Left ventricle myocardium superior (tissue), 1 donor: ENCODE measurements around the gene HSPA12B. TPM values are rescaled to one million over a fixed set of nuclear protein-coding genes. Genes with fewer than 3 reads are reported as not detected.

Experiments used
- ATAC-seq: fragments of 200-7000 bp; cut with Tn5 transposase; one replicate; pipeline ENCODE4 v1.9.1; 2020; ENCODE audit warnings: mild to moderate bottlenecking, moderate library complexity
- DNase-seq: peaks from one replicate; pipeline ENCODE4 v3.0.0-alpha.2; 2020
- intact Hi-C: fragments of 100-400 bp; cut with micrococcal nuclease; formaldehyde crosslinking; loops from one replicate; pipeline ENCODE4 v1.11.0; 2022
- total RNA-seq: library from RNA; stranded (reverse); fragmentation: NEBNext Ultra II Directional; extraction: Animal tissue kit (Norgen Biotek cat#: 25700); gene quantifications from one replicate; pipeline ENCODE4 v1.2.1, GENCODE V29; 2021
- donor health status: DM: no; HTN: yes; CAD: no; lungs with severe emphysema.

Gene HSPA12B
- total RNA-seq, 1 donor from 2014 or later, result 16.2 TPM

DNA sequence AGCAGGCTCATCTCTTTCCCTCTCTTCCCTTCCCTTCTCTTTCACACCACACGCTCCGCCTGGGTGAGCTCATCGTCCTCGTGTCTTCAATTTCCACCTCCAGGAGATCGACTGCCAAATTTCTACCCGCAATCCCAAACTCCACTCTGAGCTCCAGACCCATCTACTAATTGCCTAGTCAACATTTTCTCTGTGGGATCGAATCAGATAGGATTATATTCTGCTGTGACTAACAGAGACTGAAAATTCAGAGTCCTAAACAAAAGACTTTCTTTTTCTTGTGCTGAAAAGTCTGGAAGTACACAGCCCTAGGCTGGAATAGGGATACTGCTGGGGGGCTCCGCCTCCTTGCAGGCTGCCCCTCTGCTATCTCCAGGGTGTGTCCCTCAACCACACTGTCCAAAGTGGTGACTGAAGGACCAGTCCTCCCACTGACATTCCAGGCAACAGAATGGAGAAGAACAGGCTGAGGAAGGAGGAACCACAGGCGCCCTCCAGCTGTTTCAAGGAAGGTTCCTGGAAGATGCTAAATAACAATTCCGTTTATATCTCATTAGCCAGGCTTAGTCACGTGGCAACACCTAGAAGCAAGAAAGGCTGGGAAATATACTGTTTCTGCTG is 5.0 kb upstream of the HSPA12B start:
- intact Hi-C loops, result no loop called here
- ATAC-seq (peak; percentile 60), DNase-seq (no peak)

DNA sequence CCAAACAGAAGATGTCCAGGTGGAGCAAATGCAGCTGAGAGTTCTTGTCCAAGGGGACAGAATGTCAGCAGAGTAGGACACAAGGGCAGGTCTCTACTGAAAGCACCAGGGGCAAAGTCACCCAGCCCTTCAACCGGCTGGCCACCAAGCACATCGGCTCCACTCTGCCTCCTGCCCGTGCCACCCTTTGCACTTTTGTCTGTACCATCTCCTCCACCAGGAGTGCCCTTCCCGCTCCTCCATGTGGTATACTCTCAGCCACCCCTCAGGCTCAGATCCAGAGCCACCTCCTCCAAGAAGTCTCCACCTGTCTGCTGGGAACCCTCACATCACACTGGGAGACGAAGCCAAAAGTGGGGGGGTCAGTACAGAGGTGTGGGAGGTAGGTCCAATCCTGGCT is 4.1 kb upstream of the HSPA12B start:
- DNase-seq (no peak), ATAC-seq (no peak)
- intact Hi-C loops, result no loop called here

DNA sequence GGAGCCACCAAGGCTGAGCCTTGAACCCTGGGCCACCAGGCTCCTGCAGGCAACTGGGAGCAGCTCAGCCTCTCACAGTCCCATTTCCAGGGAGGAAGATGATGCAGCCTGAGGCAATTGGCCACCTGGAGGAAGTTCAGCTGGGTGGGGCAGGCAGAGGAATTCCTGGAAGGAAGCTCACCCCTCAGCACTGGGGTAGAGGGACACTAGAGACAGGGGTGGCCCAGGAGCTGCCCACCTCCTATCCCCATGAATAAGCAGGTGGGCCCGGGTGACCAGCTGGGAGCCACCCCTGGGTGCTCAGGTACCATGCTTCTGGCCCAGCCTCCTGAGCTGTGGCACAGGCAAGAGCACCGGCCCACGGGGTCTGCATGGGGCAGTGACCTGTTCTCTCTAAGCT is 3.6 kb upstream of the HSPA12B start:
- intact Hi-C loops, result no loop called here
- no peak for DNase-seq

DNA sequence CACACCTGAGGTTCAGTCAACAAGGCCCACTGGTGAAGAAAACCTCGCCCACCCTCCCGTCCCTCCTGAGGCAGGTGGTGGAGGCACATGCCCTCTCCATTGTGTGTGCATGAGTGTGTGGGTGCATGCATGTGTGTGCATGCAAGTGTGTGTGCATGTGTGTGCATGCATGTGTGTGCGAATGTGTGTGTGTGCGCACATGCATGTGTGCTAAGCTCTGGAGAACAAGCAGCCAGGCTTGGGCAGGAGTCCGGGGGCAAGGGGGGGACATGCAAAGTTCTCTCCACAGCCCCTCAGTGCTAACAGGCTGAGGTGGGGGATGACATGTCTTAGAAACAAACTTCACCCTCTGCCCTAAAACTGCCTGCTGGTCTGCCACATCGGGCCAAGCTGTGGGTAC is 3.1 kb upstream of the HSPA12B start:
- intact Hi-C loops, result no loop called here
- ATAC-seq (no peak), DNase-seq (no peak)

More for the DNA sequence above, 3.6 kb upstream of the HSPA12B start:
- ATAC-seq, result no peak

DNA sequence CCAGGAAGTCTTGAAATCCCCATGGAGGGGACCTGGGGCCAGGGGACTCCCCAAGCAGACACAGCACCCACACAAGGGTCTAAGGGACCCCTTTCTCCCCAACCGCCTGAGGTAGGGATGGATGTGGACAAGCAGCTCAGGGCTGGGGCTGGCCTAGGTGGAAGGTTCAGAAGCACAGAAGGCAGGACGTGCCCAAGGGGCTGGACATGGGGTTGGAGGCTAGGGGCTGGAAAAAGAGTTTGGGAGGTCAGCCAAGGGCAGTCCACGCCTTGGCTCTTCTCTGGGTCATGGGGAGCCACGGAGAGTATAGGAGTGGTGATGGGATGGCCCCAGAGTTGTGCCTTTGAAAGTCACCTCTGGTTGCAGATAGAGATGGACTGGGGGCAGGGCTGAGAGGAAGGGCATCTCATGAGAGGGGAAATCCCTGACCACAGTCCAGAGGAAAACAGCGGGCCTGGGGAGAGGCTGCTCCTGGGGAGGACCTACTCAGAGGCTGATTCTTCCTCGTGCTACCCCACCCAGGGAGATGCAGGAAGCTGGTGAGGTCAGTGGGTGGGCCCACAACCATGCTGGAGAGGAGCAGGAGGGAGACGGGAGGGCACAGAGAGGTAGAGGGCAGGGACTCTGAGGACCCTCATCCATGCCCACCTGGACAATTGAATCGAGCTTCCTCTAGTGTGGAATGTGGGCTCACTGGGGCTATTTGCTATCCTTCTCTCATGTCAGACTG is 2.5 kb upstream of the HSPA12B start:
- ATAC-seq (peak; percentile 42), DNase-seq (peak; percentile 15)

DNA sequence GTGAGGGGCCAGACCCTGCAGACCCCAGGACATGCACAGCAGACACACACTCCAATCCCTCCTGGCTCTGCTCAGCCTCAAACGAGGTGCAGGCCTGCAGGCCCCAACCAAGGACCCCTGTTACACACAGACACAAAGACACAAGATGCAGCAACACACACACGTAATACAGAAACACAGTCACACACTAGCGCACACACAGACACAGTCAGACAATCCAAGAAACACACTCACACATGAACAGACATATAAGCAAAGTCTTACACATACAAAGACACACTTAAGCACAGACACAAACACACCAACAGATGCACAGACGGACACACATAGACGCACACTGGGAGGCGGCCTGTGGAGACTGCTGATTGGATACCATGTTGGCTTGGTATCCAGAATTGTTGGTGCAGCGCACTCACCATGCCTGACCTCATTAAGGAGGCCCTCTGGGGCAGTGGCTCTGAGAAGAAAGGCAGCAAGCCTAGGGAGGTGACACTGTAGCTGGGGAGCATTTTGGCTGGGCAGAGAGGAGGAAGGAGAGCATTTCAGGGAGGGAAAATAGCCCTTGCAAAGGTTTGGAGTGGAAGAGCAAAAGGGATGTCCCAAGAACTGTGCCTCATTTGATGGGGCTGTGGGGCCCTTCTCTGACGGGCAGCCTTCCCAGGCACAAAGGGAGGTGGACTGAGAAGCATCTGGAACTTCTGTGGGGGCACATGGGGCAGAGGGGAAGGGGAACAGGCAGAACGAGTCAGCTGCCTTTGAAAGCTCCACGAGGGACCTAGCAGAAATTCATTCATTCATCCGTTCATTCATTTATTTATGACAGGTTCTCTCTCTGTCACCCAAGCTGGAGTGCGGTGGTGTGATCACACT is 1.4 kb upstream of the HSPA12B start:
- DNase-seq (no peak), ATAC-seq (no peak)
- intact Hi-C loops, result no loop called here

More for the DNA sequence above, 2.5 kb upstream of the HSPA12B start:
- intact Hi-C loops, result no loop called here

DNA sequence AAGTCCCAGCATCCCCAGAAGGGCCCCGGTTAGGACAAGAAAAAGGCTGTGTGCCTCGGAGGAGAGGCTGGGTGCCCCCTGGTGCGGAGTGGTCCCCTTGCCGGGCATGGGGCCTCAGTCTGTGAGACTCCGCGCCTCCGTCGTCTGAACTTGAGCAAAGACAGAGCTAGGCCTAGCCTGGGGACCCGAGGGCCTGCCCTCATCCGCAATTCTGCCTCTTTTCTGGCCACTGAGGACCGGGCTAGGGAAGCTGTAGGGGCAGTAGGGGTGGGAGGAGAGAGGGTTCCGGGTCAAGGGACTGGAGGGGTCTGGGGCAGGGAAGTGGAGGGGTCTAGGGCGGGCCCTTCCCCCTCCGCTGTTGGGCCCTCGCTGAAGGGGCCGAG is 550 bp upstream of the HSPA12B start:
- no peak for ATAC-seq
- DNase-seq, result no peak

DNA sequence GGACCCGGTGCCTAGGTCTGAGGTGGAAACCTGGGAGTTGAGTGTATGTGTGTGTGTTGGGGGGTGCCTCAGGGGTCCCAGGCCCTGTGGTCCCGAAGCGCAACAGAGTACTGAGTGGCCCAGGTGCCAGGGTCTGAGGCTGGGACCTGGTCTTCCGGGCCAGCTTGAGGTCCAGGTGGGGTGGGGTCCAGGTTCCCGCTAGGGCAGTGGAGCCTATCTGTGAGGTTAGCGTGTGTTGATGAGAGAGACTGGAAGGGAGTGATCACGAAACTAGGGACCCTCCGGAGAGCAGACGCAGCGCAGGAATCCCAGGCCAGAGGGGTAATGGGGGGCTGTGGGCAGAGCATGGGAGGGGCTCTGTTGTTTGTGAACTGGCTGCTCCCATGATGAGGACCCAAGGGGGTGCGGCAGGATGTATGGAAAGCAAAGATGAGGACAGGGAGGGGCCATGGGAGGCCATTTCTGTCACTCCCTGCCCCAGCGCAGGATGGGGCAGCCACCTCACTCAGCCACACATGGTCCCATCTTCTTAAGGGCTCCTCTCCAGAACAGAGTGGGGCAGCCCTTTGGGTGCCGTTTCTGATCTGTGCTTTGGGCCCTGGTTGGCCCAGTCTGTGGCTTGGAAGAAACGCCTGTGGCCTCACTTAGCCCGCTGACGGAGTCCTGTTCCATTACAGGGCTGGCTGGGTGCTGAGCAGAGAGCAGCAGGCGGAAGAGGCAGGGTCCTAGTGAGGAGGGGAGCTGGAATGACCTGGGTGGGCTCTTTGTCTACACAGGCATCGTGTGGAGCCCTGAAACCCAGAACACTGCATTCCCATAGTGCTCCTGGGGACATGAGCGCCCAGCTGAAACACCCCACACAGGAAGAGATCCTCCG is 872 bp downstream of the HSPA12B start:
- intact Hi-C loops, result no loop called here
- peak; percentile 15 for ATAC-seq
- DNase-seq, result peak; percentile 28

More for the DNA sequence above, 550 bp upstream of the HSPA12B start:
- intact Hi-C loops, result no loop called here

DNA sequence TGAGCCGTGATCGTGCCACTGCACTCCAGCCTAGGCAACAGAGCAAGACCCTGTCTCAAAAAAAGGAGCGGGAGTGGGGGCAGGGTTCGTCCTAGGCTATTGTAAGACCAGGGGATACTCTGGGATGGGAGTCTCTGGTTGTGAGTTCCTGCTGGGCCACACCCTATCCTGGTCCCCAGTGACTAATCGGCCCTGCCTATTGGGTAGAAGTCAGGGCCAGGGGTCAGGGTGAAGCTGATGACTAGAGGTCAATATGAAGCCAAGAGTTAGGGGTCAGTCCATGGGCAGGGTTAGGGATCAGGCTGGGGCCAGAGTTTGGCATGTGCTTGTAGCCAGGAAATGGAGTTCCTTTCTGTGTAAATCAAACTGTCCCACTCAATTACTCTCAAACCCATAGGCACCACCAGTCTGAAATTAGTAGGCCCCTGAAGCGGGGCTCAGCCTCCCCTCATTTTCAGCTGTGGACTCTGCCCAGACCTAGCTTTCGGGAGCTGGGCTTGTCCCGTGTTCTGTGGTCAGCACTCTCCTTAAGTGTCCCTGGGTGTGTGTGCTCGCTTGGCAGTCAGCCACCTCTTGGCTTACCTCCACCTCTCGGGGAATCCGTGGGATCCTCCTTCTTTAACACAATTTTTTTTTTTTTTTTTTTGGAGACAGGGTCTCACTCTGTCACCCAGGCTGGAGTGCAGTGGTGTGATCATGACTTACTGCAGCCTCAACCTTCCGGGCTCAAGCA is 1.8 kb downstream of the HSPA12B start:
- ATAC-seq (peak; percentile 54), DNase-seq (peak; percentile 57)
- intact Hi-C loops, result no loop called here

DNA sequence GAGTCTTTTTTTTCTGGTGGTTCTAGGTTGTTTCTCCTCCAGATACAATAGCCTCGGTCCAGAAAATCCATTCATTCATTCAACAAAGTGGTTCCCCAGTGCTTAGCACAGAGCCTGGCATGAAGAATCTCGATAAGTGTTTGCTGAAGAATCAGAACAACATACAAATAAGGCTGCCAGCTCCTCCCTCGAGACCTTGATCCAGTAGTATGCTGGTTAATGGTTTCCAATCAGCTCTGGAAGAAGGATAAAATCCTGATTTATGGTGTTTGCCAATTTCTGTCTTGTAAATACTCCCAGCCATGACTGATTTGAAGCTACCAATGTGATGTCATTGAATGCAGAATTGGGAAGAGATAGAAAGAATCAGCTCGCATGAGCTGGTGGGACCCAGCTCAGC is 3.3 kb downstream of the HSPA12B start:
- ATAC-seq, result no peak
- DNase-seq, result no peak
- intact Hi-C loops, result no loop called here

DNA sequence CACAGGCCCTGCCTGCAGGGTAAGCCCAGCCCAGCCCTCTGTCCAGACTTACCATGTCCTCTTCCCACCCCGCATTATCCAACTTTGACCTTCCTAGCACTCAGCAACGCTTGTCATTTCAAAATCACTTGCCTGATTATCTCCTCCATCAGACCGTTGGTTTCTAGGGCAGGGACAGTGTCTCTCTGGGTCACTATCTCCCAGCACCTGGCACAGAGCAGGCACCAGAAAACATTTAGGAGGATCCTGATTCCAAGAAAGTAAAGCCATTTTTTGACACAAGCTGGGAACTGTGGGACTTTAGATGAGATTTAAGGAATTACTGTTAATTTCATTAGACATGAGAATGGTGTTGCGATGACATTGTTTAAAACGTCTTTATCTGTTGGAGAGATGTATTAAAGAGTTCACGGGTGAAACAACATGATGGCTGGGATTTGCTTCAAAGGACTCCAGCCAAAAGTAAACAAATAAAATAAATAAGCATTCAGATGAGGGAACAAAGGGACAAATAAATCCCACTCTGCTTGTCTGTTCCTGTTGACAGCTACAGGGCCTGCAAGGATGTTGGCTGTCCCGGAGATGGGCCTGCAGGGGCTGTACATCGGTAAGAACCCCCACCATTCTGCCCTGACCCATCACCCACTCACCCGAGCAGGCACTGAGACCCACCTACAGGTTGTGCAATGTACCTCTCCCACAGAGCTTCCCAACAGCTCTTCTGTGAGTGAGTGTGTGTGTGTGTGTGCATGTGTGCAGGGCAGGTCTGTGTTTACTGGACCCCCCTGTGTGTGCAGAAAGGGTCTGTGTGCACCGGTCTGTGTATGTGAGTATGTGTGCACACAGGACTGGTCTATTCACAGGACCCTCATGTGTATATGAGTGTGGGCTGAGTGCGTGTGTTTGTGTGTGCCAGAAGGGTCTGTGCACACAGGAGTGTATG is 5.9 kb downstream of the HSPA12B start:
- intact Hi-C loops, result no loop called here
- DNase-seq (peak; percentile 7), ATAC-seq (no peak)

DNA sequence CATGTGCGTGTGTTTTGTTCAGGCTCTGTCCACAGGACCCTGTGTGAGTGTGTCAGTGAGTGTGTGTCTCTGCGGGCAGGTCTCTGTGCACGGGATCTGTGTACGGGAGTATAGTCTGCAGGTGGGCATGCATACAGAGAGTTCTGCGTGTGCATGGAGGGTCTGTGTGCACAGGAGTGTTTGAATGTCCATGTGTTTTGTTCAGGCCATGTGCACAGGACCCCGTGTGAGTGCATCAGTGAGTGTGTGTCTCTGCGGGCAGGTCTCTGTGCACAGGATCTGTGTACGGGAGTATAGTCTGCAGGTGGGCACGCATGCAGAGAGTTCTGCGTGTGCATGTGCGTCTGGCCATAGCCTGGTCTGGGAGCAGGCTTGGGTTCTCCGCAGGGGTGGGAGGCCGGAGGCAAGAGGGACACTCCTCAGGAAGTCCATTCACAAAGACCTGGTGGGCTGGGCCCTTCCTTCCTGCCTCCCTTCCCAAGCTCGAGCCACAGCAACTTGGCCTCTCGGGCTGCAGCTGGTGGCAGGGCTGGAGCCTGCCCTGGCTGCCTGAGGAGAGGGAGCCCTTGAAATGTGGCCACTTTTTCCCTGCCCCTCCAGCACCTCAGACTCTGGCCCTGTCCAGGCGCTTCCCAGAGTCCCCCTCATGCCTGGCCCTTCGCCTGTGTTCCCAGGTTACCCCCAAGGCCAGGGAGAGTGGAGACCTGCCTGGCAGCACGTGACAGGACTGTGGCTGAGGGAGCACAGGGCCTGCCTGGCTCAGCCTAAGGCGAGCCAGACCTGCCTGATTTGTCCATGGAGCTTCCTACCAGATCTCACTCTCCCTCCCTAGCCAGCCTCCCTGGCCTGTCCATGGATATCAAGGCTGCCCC is 6.8 kb downstream of the HSPA12B start:
- intact Hi-C loops, result no loop called here
- DNase-seq (no peak), ATAC-seq (peak; percentile 73)

DNA sequence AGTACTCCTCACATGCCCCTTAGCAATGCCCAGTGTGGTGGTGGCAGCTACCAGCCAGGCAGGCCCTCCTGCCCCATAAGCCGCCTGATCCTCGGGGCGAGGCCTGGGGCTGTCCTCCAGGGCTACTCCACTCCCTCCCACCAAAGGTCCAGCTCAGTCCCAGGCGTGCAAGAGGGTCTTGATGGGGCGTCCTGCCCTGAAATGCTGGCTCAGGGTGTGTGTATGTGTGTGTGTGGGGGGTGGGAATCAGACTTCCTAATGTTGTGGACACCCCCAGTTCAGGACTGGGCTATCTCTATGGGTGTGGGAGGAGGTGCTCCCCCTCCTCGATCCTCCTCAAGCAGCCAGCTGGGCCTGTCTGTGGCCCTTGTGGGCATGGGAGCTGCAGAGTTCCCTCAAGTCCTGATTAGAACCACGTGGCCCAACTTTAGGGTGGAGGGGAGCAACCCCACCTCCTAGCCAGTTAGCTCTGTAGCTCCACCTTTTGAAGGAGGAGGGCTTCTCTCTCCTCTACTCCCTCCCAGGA is 7.5 kb downstream of the HSPA12B start:
- intact Hi-C loops, result no loop called here
- no peak for ATAC-seq
- DNase-seq, result no peak

DNA sequence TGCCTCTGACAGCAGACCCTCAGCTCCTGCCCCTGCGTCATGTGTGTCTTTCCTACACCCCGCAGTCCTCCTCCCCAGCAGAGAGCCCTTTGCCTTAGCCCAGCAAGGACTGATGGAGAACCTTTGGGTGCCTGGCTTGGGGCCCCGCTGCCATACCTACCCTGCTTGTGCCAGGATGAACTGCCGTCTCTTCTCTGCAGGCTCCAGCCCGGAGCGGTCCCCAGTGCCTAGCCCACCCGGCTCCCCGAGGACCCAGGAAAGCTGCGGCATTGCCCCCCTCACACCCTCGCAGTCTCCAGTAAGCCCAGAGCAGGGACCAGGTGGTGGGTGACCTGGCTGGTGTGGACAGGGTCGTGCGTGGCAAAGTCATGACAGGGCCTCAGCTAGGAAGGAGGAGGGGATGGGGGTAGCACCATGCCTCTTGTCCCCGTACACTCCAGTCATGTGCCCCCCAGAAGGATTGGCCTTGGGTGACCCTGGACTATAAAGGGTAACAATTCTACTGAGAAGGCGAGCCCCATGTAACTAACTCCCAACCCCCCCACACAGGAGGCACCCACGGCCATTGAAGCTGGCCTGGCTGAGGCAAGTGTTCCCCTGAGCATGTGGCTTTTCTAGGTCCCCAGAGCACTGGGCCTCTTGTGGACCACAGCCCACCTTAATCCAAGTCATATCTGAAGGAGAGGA is 8.3 kb downstream of the HSPA12B start:
- DNase-seq, result no peak
- no peak for ATAC-seq
- intact Hi-C loops, result no loop called here

DNA sequence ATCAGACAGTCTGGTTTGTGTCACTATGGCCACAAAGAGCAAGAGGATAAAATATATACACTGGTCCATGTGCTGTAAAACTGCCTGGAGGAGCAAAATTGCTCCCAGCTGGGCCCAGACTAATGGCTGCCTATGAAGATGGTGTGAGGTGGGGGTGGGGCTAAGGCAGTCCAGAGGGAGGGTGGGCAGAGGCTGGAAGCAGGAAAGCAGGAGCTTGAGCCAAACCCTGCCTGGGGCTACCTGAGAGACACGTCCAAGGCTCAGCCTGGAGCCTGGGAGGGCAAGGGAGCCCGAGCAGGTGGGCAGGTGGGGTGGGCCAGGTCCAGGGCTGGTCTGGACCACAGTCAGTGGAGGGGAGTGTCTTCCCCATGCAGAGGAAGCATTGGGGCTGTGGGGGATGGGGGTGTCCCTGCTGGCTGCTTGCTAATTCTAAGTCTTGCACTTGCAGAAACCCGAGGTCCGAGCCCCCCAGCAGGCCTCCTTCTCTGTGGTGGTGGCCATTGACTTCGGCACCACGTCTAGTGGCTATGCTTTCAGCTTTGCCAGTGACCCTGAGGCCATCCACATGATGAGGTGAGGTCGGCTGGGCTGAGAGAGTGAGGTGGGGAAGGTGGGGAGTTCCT is 9.5 kb downstream of the HSPA12B start:
- DNase-seq (no peak), ATAC-seq (no peak)
- intact Hi-C loops, result no loop called here
